Pancreas (tissue), 10 donors: ENCODE data around the gene DMC1. TPM values are rescaled to one million over a fixed set of nuclear protein-coding genes. Genes with fewer than 3 reads are reported as not detected.

Experiments
- ATAC-seq, 4 donors: fragments of 200-7000 bp; cut with Tn5 transposase; one replicate each; pipeline versions ENCODE4 v1.8.0 to v1.9.1; 2020; ENCODE audit warnings: mild to moderate bottlenecking in 4 of 4, moderate library complexity in 4 of 4
- DNase-seq, 6 donors: peaks; one replicate each; pipeline ENCODE4 v3.0.0-alpha.2; 2020
- FAIRE-seq: peaks from 2 replicates; lab custom pipeline; 2012; peaks lifted over from hg19 to GRCh38; lab: Jason Lieb, UNC
- H3K27ac ChIP-seq, 4 donors: fragments of 200-600 bp; sonication (generic); 1 replicate in 3 of 4; 2 replicates in 1 of 4; pipeline versions ENCODE4 v1.5.0 to v1.8.0; 2020
- H3K27me3 ChIP-seq, 4 donors: fragments of 200-600 bp; one replicate each; pipeline ENCODE4 v1.8.0; 2021
- H3K36me3 ChIP-seq, 3 donors: fragments of 200-600 bp; sonication (generic) in 1 of 3; one replicate each; pipeline versions ENCODE4 v1.5.0 to v1.8.0; 2020 to 2021
- H3K4me1 ChIP-seq, 3 donors: fragments of 200-600 bp; one replicate each; pipeline ENCODE4 v1.8.0; 2021
- H3K4me3 ChIP-seq, 4 donors: fragments of 200-600 bp; sonication (generic) in 2 of 4; one replicate each; pipeline versions ENCODE4 v1.5.0 to v1.8.0; 2020 to 2021
- H3K9me3 ChIP-seq, 4 donors: fragments of 200-600 bp; one replicate each; pipeline ENCODE4 v1.8.0; 2021
- WGBS, 2 donors: extraction: QIAGEN DNeasy Blood & Tissue Kit; methylation state at CpG; one replicate each; pipeline ENCODE4 v1.1.7; 2013; 5-methylcytosine and 5-hydroxymethylcytosine counted together
- intact Hi-C, 3 donors: fragments of 100-400 bp; cut with DNase I; formaldehyde crosslinking; loops; one replicate each; pipeline versions ENCODE4 v1.11.1 to v1.14.2; 2022
- polyA plus RNA-seq, 2 donors: library from polyadenylated mRNA; stranded (reverse); fragments of 200-250 nt; gene quantifications; one replicate each; pipeline ENCODE4 v1.2.3, GENCODE V29; 2013
- total RNA-seq, 6 donors: library from RNA; stranded (reverse); fragmentation: NEBNext Ultra II Directional in 4 of 6; extraction: Animal tissue kit (Norgen Biotek cat#: 25700) in 4 of 6; gene quantifications; one replicate each; pipeline versions ENCODE4 v1.2.1 to v1.2.4, GENCODE V29; 2021 to 2023
- TF ChIP-seq, protein P1 (sequence below), 4 donors: fragments of 200-600 bp; sonication (generic) in 3 of 4; IDR thresholded peaks; one replicate each; pipeline versions ENCODE4 v1.5.0 to v1.8.0; 2021; ENCODE audit warnings: antibody characterized with exemption in 4 of 4
- donor health status: healthy with polysubstance abuse.
- donor health status: DM: no; HTN: no; CAD: no; lungs with moderate emphysema.
- donor health status: DM: no; HTN: no; CAD: no.
- donor health status: control.
- donor health status: control.
- donor health status: Bipolar disorder and iron deficiency.
- donor health status: DM: yes; HTN: yes; CAD: no.
- donor health status: DM: no; HTN: no; CAD: no.
- donor health status: DM: no; HTN: no; CAD: no.
- donor health status: DM: yes; HTN: yes; CAD: no.

DMC1 gene
- total and polyA plus RNA-seq, 8 donors: 0.14 to 0.28 (median 0.22) TPM; not detected in 4

DNA sequence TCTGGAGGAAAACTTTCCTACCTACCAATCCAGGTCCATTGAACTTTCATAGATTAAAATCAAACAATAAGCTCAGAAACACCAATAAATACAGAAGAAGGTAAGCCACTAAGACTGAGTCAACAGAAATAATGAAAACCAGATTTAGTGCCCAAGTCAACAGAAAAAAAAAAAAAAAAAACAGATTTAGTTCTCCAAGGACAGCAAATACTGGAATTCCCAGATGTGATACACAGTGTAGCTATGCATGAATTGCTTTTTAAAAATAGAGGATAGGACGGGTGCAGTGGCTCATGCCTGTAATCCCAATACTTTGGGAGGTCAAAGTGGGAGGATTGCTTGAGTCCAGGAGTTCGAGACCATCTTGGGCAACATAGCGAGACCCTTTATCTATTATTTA lies 15.7 kb downstream of the DMC1 start:
- intact Hi-C loops: no loop called here
- Histone ChIP-seq H3K4me3 (no peak overlapping the region), H3K36me3 (no peaks in the 10 kb centered on the region), H3K27ac (no peak overlapping the region), H3K27me3 (no peaks in the 10 kb centered on the region), H3K4me1 (no peaks in the 10 kb centered on the region), H3K9me3 (no peaks in the 10 kb centered on the region)
- DNase-seq (no peak), FAIRE-seq (no peak), ATAC-seq (peak; percentile 69 to 84 (median 76))
- 65 to 70% methylated on average over 3 of the region's 3 CpGs for WGBS, 2 donors
- TF ChIP-seq, protein P1, sequence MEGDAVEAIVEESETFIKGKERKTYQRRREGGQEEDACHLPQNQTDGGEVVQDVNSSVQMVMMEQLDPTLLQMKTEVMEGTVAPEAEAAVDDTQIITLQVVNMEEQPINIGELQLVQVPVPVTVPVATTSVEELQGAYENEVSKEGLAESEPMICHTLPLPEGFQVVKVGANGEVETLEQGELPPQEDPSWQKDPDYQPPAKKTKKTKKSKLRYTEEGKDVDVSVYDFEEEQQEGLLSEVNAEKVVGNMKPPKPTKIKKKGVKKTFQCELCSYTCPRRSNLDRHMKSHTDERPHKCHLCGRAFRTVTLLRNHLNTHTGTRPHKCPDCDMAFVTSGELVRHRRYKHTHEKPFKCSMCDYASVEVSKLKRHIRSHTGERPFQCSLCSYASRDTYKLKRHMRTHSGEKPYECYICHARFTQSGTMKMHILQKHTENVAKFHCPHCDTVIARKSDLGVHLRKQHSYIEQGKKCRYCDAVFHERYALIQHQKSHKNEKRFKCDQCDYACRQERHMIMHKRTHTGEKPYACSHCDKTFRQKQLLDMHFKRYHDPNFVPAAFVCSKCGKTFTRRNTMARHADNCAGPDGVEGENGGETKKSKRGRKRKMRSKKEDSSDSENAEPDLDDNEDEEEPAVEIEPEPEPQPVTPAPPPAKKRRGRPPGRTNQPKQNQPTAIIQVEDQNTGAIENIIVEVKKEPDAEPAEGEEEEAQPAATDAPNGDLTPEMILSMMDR (IDR thresholded peaks at IDR 0.05): no peak

DNA sequence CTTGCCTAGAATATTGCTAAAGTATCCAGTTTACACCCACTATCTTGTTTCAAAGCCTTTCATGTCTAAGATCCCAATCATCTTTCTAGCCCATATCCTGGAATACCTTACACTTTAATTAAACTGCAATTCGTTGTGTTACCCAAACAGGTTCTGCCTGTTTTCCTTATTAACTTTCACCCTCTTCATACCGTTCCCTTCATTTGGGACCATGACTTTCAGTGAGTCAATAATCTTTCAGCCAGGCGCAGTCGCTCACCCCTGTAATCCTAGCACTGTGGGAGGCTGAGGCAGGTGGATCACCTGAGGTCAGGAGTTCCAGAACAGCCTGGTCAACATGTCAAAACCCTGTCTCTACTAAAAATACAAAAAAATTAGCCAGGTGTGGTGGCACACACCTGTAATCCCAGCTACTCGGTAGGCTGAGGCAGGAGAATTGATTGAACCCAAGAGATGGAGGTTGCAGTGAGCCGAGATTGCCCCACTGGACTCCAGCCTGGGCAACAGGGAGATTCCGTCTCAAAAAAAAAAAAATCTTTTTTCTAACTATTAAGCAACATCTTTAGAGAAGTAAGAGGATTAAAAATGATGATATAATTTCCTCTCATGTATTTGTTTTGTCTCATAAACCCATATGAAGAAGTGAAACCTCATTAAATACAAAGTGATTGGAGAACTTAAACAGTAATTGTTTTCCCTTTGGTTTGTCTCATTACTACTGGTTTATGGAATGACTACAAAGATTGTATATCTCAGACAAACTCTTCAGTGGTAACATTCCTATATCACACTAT lies 20.7 kb downstream of the DMC1 start:
- FAIRE-seq (no peak), DNase-seq (no peak), ATAC-seq (peak in 2 of 4 donors; percentile 32 to 42)
- 59 to 60% methylated on average over 7 of the region's 7 CpGs for WGBS, 2 donors
- H3K36me3 ChIP-seq: no peaks in the 10 kb centered on the region
- no peaks in the 10 kb centered on the region for H3K4me1 ChIP-seq
- no peaks in the 10 kb centered on the region for H3K27me3 ChIP-seq
- H3K4me3 ChIP-seq: no peak overlapping the region
- no peaks in the 10 kb centered on the region for H3K9me3 ChIP-seq
- TF ChIP-seq, protein P1 (IDR thresholded peaks at IDR 0.05): no peak
- no peak overlapping the region for H3K27ac ChIP-seq
- intact Hi-C loops: no loop called here

DNA sequence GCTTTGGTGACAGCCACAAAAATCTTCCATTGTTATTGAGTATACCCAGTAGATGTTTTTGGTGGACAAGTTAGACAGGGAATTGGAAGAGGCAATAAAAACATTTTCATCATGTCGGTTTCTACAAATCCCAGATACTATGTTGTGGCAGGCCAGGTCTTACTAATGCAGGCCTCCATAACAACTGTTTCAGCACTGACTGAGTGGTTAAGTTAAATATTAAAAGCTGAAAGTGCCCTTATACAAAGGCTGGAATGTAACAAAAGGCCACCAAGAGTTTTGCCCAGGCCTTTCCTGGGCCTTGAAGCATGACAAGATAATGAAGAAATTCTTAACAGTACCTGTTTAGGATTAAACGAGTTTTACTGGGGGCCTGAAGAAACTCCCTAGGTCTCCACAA lies 29.3 kb downstream of the DMC1 start:
- intact Hi-C loops: no loop called here

DNA sequence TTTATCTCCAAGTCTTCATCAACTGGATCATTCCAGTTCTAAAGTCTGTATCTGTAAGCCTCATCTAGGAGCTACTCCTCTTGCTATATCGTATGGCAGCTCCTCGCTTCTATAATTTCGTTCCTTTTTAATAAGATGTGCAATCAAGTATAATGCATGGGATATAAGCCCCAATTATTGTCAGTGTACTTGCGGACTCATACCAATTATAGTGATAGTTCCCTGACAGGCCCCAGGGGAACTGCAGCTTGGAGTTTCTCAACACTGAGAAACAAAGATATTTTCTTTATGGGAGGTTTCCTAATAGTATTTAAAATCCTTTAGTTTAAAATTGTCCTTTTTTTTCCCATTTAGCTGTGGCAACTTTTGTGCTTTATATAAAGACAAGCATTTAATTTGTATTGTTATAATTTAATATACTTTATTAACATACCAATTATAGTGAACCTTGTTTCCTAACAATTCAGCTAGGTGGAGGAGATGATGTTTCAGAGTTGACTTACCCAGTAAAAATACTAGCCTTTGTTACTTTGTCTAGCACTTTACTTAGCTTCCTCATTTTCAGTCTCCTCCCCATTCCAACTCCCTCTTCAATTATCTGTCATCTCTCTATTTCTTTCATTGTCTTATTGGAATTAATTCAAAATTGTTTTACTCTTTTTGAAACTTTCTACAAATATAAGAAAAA lies 38.6 kb downstream of the DMC1 start:
- Histone ChIP-seq H3K36me3 (no peaks in the 10 kb centered on the region), H3K9me3 (no peaks in the 10 kb centered on the region), H3K4me1 (no peaks in the 10 kb centered on the region), H3K27ac (no peak overlapping the region), H3K4me3 (no peak overlapping the region), H3K27me3 (no peaks in the 10 kb centered on the region)
- TF ChIP-seq, protein P1 (IDR thresholded peaks at IDR 0.05): no peak
- no peak for FAIRE-seq
- ATAC-seq: no peak
- 94% methylated on average over 4 of the region's 4 CpGs for WGBS, 2 donors
- intact Hi-C loops: no loop called here
- DNase-seq: no peak

More for the DNA sequence above, 29.3 kb downstream of the DMC1 start:
- H3K4me3 ChIP-seq: no peak overlapping the region
- WGBS, 2 donors: 59 to 60% methylated on average over 2 of the region's 2 CpGs
- H3K9me3 ChIP-seq: no peaks in the 10 kb centered on the region
- TF ChIP-seq, protein P1 (IDR thresholded peaks at IDR 0.05): no peak
- no peaks in the 10 kb centered on the region for H3K27me3 ChIP-seq
- peak overlapping the region in 1 of 4 donors; percentile 2 for H3K27ac ChIP-seq
- DNase-seq (no peak), ATAC-seq (no peak), FAIRE-seq (no peak)
- H3K36me3 ChIP-seq: no peaks in the 10 kb centered on the region
- no peaks in the 10 kb centered on the region for H3K4me1 ChIP-seq
